Neural cell (in vitro differentiated cells): ENCODE data around the gene APRT. TPM values are rescaled to one million over a fixed set of nuclear protein-coding genes. Genes with fewer than 3 reads are reported as not detected.

Source experiments
- H2AFZ ChIP-seq: fragments of 200-600, 300-800 bp; sonication (generic), shearing (Covaris generic); 2 replicates; pipeline ENCODE4 v1.6.0; 2014; ENCODE audit warnings: low read depth, mild to moderate bottlenecking, antibody characterized with exemption, low read length, moderate library complexity
- H3F3A ChIP-seq: fragments of 200-600 bp; shearing (Covaris generic); 2 replicates; pipeline ENCODE4 v1.6.1; 2016; ENCODE audit warnings: mild to moderate bottlenecking, moderate library complexity, mixed read lengths, antibody characterized with exemption, low read length; ENCODE audit not compliant: insufficient read depth, poor library complexity, severe bottlenecking
- H3K27ac ChIP-seq: fragments of 200-600, 300-800 bp; sonication (generic), shearing (Covaris generic); 2 replicates; pipeline ENCODE4 v1.5.1; 2014; ENCODE audit warnings: mild to moderate bottlenecking, low read length, moderate library complexity
- H3K27me3 ChIP-seq: fragments of 300-800, 200-600 bp; sonication (generic), shearing (Covaris generic); 2 replicates; pipeline ENCODE4 v1.6.0; 2014; ENCODE audit warnings: mild to moderate bottlenecking, low read depth, low read length, moderate library complexity; ENCODE audit not compliant: insufficient read depth
- H3K36me3 ChIP-seq: fragments of 300-800, 200-600 bp; sonication (generic), shearing (Covaris generic); 2 replicates; pipeline ENCODE4 v1.5.1; 2014; ENCODE audit warnings: mild to moderate bottlenecking, antibody characterized with exemption, low read length, moderate library complexity; ENCODE audit not compliant: insufficient read depth
- H3K4me2 ChIP-seq: fragments of 300-800, 200-600 bp; sonication (generic), shearing (Covaris generic); 2 replicates; pipeline ENCODE4 v1.6.0; 2014; ENCODE audit warnings: mild to moderate bottlenecking, low read length
- H3K4me3 ChIP-seq: fragments of 300-800, 200-600 bp; sonication (generic), shearing (Covaris generic); 2 replicates; pipeline ENCODE4 v1.5.1; 2014; ENCODE audit warnings: mild to moderate bottlenecking, low read length, moderate library complexity
- H3K79me2 ChIP-seq: fragments of 200-600 bp; shearing (Covaris generic); replicated peaks from 2 replicates; pipeline ENCODE4 v1.6.0; 2014; ENCODE audit warnings: mild to moderate bottlenecking, low read length, moderate library complexity; ENCODE audit not compliant: insufficient read depth
- H3K9ac ChIP-seq: fragments of 300-800, 200-600 bp; sonication (generic), shearing (Covaris generic); 2 replicates; pipeline ENCODE4 v1.6.1; 2016; ENCODE audit warnings: mild to moderate bottlenecking, low read length, mixed read lengths
- H3K9me2 ChIP-seq: fragments of 200-600 bp; shearing (Covaris generic); 2 replicates; pipeline ENCODE4 v1.6.1; 2016; ENCODE audit warnings: mild to moderate bottlenecking, low read length, mixed read lengths; ENCODE audit not compliant: insufficient read depth
- H3K9me3 ChIP-seq: fragments of 200-600, 300-800 bp; sonication (generic), shearing (Covaris generic); 2 replicates; pipeline ENCODE4 v1.6.1; 2016; ENCODE audit warnings: mild to moderate bottlenecking, mixed run types, low read length, moderate library complexity, mixed read lengths
- H4K20me1 ChIP-seq: fragments of 200-600 bp; shearing (Covaris generic); 2 replicates; pipeline ENCODE4 v1.6.1; 2016; ENCODE audit warnings: mild to moderate bottlenecking, mixed run types; ENCODE audit not compliant: insufficient read depth
- EP300 ChIP-seq: fragments of 450-650 bp; conservative IDR thresholded peaks from 2 replicates; pipeline ENCODE4 v1.6.1; 2014; ENCODE audit warnings: antibody characterized with exemption, mild to moderate bottlenecking, moderate library complexity; ENCODE audit not compliant: poor library complexity, severe bottlenecking
- EZH2 ChIP-seq: fragments of 200-600, 300-800 bp; shearing (Covaris generic), sonication (generic); IDR thresholded peaks from 2 replicates; pipeline ENCODE4 v1.6.1; 2014; ENCODE audit warnings: antibody characterized with exemption, low read length, borderline replicate concordance, mild to moderate bottlenecking; ENCODE audit not compliant: insufficient read depth, poor library complexity, severe bottlenecking
- MXI1 ChIP-seq: fragments of 450-650 bp; conservative IDR thresholded peaks from 2 replicates; pipeline ENCODE4 v1.6.1; 2014; ENCODE audit warnings: antibody characterized with exemption, mild to moderate bottlenecking; ENCODE audit not compliant: poor library complexity, severe bottlenecking
- POLR2AphosphoS5 ChIP-seq: IDR thresholded peaks from 2 replicates; pipeline ENCODE4 v1.6.1; 2012
- RAD21 ChIP-seq: fragments of 450-650 bp; conservative IDR thresholded peaks from 2 replicates; pipeline ENCODE4 v1.6.1; 2014; ENCODE audit warnings: antibody characterized with exemption, mild to moderate bottlenecking, moderate library complexity
- REST ChIP-seq: IDR thresholded peaks from 2 replicates; pipeline ENCODE4 v1.6.1; 2012; ENCODE audit warnings: borderline replicate concordance
- SMC3 ChIP-seq: fragments of 450-650 bp; conservative IDR thresholded peaks from 2 replicates; pipeline ENCODE4 v1.6.1; 2014; ENCODE audit warnings: antibody characterized with exemption, mild to moderate bottlenecking, moderate library complexity; ENCODE audit not compliant: poor library complexity
- TAF1 ChIP-seq: IDR thresholded peaks from 2 replicates; pipeline ENCODE4 v1.6.1; 2012; ENCODE audit warnings: low read depth
- polyA plus RNA-seq: library from polyadenylated mRNA; depleted of rRNA; stranded (reverse); fragments of >200 nt; gene quantifications from 2 replicates; pipeline ENCODE4 v1.2.3, GENCODE V29; 2014
- TF ChIP-seq, protein P1 (sequence below): fragments of 450-650 bp; IDR thresholded peaks from 2 replicates; pipeline ENCODE4 v1.5.1; 2014; ENCODE audit warnings: antibody characterized with exemption, mild to moderate bottlenecking, moderate library complexity; ENCODE audit not compliant: poor library complexity, severe bottlenecking

The APRT gene
- polyA plus RNA-seq, 1 donor from 2014 or later, result 52.0 TPM

DNA sequence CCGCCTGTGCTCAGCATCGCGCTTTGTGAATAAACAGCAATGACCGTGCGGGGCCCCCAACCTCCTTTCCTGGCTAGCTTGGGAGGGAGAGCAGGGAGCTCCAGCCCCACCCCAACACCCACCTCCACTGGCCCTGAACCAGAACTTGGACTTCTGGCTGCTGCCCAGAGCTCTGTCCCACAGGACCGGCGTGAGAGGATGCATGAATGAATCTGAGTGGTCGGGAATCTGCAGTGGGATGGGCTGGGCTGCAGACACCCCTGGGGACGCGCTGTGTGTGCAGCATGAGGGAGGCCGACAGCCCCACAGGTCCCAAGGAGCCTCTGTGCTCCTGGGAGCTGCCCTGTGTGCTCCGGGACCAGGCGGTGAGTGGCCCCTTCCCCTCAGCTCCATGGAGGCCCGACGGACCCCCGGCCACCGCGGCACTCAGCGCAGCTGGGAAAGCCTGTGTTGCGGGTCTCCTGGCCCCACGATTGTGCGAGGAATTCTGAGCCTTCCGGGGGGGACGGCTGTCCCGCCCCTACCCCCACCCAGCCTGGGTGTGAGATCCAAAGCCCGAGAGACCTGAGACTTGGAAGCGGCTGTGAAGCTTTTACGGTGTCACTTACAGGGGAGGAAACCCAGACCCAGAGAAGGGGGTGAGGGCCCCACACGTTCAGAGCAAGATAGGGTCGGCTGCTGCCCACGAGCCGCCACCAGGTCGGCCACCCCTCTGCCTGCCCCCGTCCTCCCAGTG lies 32.2 kb downstream of the APRT start:
- H4K20me1 ChIP-seq, result no peaks in the 10 kb centered on the region
- H3K9me3 ChIP-seq, result no peaks in the 10 kb centered on the region
- H3K4me3 ChIP-seq, result no peak overlapping the region
- no peak overlapping the region for H3K9ac ChIP-seq
- H3K27me3 ChIP-seq, result peaks cover 24% of the 10 kb centered on the region
- H3K36me3 ChIP-seq, result no peaks in the 10 kb centered on the region
- H3F3A ChIP-seq, result no peaks in the 10 kb centered on the region
- no peaks in the 10 kb centered on the region for H3K79me2 ChIP-seq
- H2AFZ ChIP-seq, result no peak overlapping the region
- no peaks in the 10 kb centered on the region for H3K9me2 ChIP-seq
- H3K27ac ChIP-seq, result no peak overlapping the region
- TF ChIP-seq SMC3, result no peak
- TF ChIP-seq REST, result no peak
- no peak for TF ChIP-seq RAD21
- no peak for TF ChIP-seq EP300
- no peak for TF ChIP-seq POLR2AphosphoS5
- no peak for TF ChIP-seq MXI1
- TF ChIP-seq, protein P1, sequence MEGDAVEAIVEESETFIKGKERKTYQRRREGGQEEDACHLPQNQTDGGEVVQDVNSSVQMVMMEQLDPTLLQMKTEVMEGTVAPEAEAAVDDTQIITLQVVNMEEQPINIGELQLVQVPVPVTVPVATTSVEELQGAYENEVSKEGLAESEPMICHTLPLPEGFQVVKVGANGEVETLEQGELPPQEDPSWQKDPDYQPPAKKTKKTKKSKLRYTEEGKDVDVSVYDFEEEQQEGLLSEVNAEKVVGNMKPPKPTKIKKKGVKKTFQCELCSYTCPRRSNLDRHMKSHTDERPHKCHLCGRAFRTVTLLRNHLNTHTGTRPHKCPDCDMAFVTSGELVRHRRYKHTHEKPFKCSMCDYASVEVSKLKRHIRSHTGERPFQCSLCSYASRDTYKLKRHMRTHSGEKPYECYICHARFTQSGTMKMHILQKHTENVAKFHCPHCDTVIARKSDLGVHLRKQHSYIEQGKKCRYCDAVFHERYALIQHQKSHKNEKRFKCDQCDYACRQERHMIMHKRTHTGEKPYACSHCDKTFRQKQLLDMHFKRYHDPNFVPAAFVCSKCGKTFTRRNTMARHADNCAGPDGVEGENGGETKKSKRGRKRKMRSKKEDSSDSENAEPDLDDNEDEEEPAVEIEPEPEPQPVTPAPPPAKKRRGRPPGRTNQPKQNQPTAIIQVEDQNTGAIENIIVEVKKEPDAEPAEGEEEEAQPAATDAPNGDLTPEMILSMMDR, result no peak
- no peak for TF ChIP-seq TAF1
- no peak for TF ChIP-seq EZH2
- no peak overlapping the region for H3K4me2 ChIP-seq

DNA sequence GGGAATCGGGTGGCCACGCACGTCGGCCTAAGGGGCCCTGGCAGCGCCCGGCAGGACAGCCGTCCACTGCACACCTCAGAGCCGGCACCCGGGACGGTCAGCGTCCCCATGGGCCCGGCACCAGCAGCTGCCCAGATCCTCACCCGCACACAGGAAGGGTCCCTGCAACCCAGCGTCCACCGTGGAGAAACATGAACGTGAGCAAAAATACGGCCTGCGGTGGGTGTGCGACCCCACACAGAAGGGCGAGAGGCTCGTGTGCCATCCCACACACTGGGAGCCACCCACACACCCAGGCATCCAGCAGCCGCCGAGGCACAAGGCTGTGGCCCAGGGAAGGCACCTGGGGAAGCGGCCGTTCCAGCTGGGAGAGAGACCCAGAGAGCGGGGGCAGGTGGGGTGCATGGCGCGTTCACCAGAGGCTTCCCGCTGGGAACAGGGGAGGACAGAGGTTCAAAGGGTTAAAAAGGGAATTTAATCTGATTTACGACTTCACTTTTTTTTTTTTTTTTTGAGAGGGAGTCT lies 33.1 kb downstream of the APRT start:
- TF ChIP-seq RAD21, result no peak
- TF ChIP-seq POLR2AphosphoS5, result no peak
- TF ChIP-seq EZH2, result no peak
- TF ChIP-seq, protein P1, result no peak
- no peak for TF ChIP-seq MXI1

More for the DNA sequence above, 33.1 kb downstream of the APRT start:
- no peak overlapping the region for H3K9ac ChIP-seq
- H3K79me2 ChIP-seq, result no peaks in the 10 kb centered on the region
- no peaks in the 10 kb centered on the region for H3K9me3 ChIP-seq
- H3K36me3 ChIP-seq, result no peaks in the 10 kb centered on the region
- H3K9me2 ChIP-seq, result no peaks in the 10 kb centered on the region
- H3K27ac ChIP-seq, result no peak overlapping the region
- H3K27me3 ChIP-seq, result peaks cover 14% of the 10 kb centered on the region
- no peak overlapping the region for H3K4me3 ChIP-seq
- H2AFZ ChIP-seq, result no peak overlapping the region
- H3F3A ChIP-seq, result no peaks in the 10 kb centered on the region
- no peaks in the 10 kb centered on the region for H4K20me1 ChIP-seq
- no peak overlapping the region for H3K4me2 ChIP-seq
